Right lobe of liver (tissue), 4 donors: ENCODE measurements around the gene ANKRD66.
"Not testable (repeated sequence)": the region's sequence is repeated elsewhere in the genome, so short reads cannot be mapped to it uniquely, and the experiment has no call there.

Experiments used
- CTCF ChIP-seq, 4 donors: fragments of 200-600 bp in 3 of 4; fragments of 450-650 bp in 1 of 4; IDR thresholded peaks; one replicate each; pipeline versions ENCODE4 v1.5.1 to v1.8.0; 2016 to 2022; ENCODE audit warnings: antibody characterized with exemption in 4 of 4, mild to moderate bottlenecking in 2 of 4
- POLR2A ChIP-seq: fragments of 450-650 bp; IDR thresholded peaks from one replicate; pipeline ENCODE4 v1.6.1; 2017; ENCODE audit warnings: antibody characterized with exemption, mild to moderate bottlenecking
- donor health status: DM: no; HTN: no; CAD: no.
- donor health status: DM: no; HTN: no; CAD: no.
- donor health status: DM: no; HTN: yes; CAD: no.

- TF ChIP-seq CTCF (IDR thresholded peaks at IDR 0.05); POLR2A: not testable (repeated sequence)
These were observed 28.0 kb downstream of the ANKRD66 start for GRCh38 chr6:46774736-46775135.
